Transverse colon (tissue), 4 donors: ENCODE results near the gene HOXC12. TPM values are rescaled to one million over a fixed set of nuclear protein-coding genes. Genes with fewer than 3 reads are reported as not detected.

Experiments
- DNase-seq: peaks from one replicate; pipeline ENCODE4 v3.0.0-alpha.2; 2019
- H3K27ac ChIP-seq, 4 donors: fragments of 200-600 bp; sonication (generic); 2 replicates each; pipeline ENCODE4 v1.5.1; 2016 to 2018; ENCODE audit warnings: inconsistent platforms in 4 of 4
- H3K27me3 ChIP-seq: fragments of 200-600 bp; sonication (generic); 2 replicates; pipeline ENCODE4 v1.5.1; 2017; ENCODE audit warnings: inconsistent platforms
- H3K36me3 ChIP-seq, 4 donors: fragments of 200-600 bp; sonication (generic); 2 replicates each; pipeline ENCODE4 v1.5.1; 2017 to 2019; ENCODE audit warnings: inconsistent platforms in 4 of 4
- H3K4me1 ChIP-seq, 4 donors: fragments of 200-600 bp; sonication (generic); 2 replicates each; pipeline ENCODE4 v1.5.1; 2017 to 2020; ENCODE audit warnings: inconsistent platforms in 4 of 4
- H3K4me3 ChIP-seq, 4 donors: fragments of 200-600 bp; sonication (generic); 1 replicate in 1 of 4; 2 replicates in 3 of 4; pipeline versions ENCODE4 v1.5.1 to v1.6.1; 2017 to 2019; ENCODE audit warnings: inconsistent platforms in 4 of 4
- H3K9me3 ChIP-seq, 2 donors: fragments of 200-600 bp; sonication (generic); 2 replicates each; pipeline ENCODE4 v1.5.1; 2017 to 2019; ENCODE audit warnings: inconsistent platforms in 2 of 2
- EP300 ChIP-seq: sonication (generic); formaldehyde crosslinking; IDR thresholded peaks from one replicate; pipeline ENCODE4 v1.6.1; 2017; ENCODE audit warnings: antibody characterized with exemption, low read depth
- POLR2A ChIP-seq: fragments of 450-650 bp; IDR thresholded peaks from one replicate; pipeline ENCODE4 v1.6.1; 2016; ENCODE audit warnings: antibody characterized with exemption, mild to moderate bottlenecking, moderate library complexity
- POLR2AphosphoS5 ChIP-seq, 3 donors: sonication (generic); formaldehyde crosslinking; IDR thresholded peaks; one replicate each; pipeline ENCODE4 v1.6.1; 2016; ENCODE audit warnings: antibody characterized with exemption in 3 of 3
- WGBS, 2 donors: methylation state at CpG; one replicate each; pipeline ENCODE4 v1.1.5; 2018; ENCODE audit warnings: low coverage in 1 of 2; 5-methylcytosine and 5-hydroxymethylcytosine counted together
- in situ Hi-C, 4 donors: fragments of 200-750 bp; cut with MboI; loops; one replicate each; pipeline versions ENCODE4 v1.15.0 to v1.15.1; 2017; ENCODE audit warnings: low sequenced_read_pairs in 3 of 4, low pct_ligation_motif_present in 1 of 4, low pct_unique_long_range_greater_than_20kb in 1 of 4
- intact Hi-C: fragments of 100-400 bp; cut with DNase I; formaldehyde crosslinking; loops from one replicate; pipeline ENCODE4 v1.15.1; 2023; ENCODE audit warnings: low total_unique reads
- total RNA-seq, 4 donors: library from RNA; depleted of rRNA; stranded (reverse); fragments of >200 nt; gene quantifications; one replicate each; pipeline ENCODE4 v1.1.0, GENCODE V29; 2016
- TF ChIP-seq, protein P1 (sequence below), 5 experiments: fragments of 200-600 bp in 3 of 5; fragments of 450-650 bp in 2 of 5; sonication (generic) in 3 of 5; IDR thresholded peaks; 1 replicate in 2 of 5; 2 replicates in 3 of 5; pipeline ENCODE4 v1.5.1; 2016 to 2017; ENCODE audit warnings: antibody characterized with exemption in 5 of 5, inconsistent platforms in 3 of 5, mild to moderate bottlenecking in 2 of 5, moderate library complexity in 1 of 5

HOXC12 gene
- total RNA-seq, 4 donors from 2014 or later = not detected

DNA sequence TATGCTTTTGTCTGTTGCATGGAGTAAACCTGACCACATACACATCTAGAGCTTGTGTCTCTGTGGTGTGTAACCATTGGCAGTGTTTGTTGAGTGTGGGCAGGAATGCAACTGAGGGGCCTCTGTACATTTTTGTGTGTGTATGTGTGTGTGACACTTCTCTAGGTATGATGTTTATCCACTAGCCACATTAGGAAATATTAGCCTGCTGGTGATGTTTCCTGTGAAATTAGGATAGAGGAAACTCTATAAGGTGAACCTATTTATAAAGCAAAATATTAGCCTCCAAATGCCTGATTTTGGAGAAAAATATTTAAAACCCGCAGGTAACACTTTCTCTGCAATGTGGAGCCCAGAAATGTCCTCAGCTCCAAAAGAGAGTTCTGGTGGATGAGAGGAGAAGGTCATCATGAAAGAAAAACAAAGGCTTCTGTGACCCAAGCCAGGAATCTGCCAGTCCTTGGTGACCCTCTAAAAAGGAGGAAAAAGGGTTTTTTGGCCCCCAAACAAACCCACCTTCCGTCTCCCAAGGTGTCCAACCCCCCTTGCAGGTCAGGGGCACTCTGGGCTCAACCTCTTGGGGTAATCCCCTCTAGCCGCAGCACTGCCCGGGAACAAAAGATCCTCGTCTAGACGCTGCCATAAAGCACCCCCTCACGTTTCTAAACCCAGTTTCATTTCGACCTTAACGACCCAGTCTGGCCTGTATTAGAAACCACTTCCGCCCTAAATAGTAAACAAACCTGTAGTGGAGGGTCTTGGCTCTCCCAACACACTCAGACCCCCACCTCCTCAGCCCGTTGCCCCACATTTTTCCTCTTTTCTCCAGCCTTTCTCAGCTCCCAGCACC, 23.1 kb downstream of the HOXC12 start:
- Histone ChIP-seq H3K9me3 (peaks cover 0 to 5% of the 10 kb centered on the region in 2 donors), H3K27ac (no peak overlapping the region), H3K4me1 (peaks cover 3 to 37% (median 21%) of the 10 kb centered on the region in 4 donors), H3K27me3 (peaks cover 100% of the 10 kb centered on the region), H3K36me3 (no peaks in the 10 kb centered on the region), H3K4me3 (no peak overlapping the region)
- intact Hi-C loops (loop anchor here (1.0 kb wide), 1 partner anchor 42 kb away; no protein-coding TSS in a partner anchor), in situ Hi-C loops (loop anchor here in 1 of 4 donors (25.0 kb wide), 1 partner anchor 191 kb away; no protein-coding TSS in a partner anchor)
- DNase-seq = no peak
- TF ChIP-seq POLR2A (no peak), POLR2AphosphoS5 (IDR thresholded peaks at IDR 0.05) (no peak), EP300 (no peak)
- 7% methylated on average over 11 of the region's 11 CpGs; no CpG with 5 or more reads in 1 of the 2 donors for WGBS, 2 donors

DNA sequence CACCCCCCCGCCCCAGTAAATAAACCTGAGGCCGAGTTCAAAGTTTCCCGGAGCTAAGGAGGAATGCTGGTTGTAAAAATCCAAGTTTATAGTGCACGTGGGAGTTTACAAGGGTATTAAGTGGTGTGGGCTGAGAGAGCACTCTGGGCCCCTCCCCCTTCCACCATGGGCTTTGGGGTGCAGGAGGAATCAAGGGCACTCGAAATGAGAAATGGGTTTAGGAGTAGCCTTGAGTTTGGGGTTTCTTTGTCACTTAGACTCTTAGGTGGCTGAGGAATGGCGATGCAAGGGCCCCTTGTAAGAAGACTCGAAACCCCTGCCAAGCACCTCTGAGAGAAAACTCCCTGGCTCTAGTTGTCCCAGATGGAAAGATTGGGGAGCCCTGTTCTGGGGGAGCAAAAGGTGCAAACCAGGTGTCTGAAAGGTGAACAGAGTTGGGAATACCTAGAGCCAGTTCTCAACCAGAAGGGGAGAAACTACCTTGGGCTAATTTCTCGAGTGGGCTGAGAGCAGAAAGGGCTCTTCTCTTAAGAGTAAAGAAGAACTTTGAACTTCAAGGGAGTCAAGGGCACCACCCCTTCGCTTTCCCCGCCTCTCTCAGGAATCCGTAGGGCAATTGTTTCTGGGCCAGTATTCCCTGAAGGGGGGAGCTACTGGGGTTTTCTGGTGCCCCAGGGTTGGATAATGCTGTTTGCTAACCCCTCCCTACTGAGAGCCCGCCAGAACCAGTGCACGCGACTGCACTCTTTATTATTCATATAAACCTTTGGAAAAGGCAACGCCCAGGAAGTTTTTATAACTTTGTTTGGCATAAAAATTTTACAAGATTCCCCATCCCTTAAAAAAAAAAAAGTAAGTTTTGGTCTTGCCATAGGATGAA, 24.0 kb downstream of the HOXC12 start:
- H3K4me1 ChIP-seq = peaks cover 0 to 32% (median 18%) of the 10 kb centered on the region in 4 donors
- H3K36me3 ChIP-seq = no peaks in the 10 kb centered on the region
- TF ChIP-seq EP300 = no peak
- TF ChIP-seq, protein P1, sequence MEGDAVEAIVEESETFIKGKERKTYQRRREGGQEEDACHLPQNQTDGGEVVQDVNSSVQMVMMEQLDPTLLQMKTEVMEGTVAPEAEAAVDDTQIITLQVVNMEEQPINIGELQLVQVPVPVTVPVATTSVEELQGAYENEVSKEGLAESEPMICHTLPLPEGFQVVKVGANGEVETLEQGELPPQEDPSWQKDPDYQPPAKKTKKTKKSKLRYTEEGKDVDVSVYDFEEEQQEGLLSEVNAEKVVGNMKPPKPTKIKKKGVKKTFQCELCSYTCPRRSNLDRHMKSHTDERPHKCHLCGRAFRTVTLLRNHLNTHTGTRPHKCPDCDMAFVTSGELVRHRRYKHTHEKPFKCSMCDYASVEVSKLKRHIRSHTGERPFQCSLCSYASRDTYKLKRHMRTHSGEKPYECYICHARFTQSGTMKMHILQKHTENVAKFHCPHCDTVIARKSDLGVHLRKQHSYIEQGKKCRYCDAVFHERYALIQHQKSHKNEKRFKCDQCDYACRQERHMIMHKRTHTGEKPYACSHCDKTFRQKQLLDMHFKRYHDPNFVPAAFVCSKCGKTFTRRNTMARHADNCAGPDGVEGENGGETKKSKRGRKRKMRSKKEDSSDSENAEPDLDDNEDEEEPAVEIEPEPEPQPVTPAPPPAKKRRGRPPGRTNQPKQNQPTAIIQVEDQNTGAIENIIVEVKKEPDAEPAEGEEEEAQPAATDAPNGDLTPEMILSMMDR (IDR thresholded peaks at IDR 0.05) = no peak
- TF ChIP-seq POLR2AphosphoS5 (IDR thresholded peaks at IDR 0.05) = no peak
- no peak for TF ChIP-seq POLR2A
- no peak overlapping the region for H3K4me3 ChIP-seq
- peaks cover 100% of the 10 kb centered on the region for H3K27me3 ChIP-seq
- in situ Hi-C loops (loop anchor here in 1 of 4 donors (25.0 kb wide), 1 partner anchor 191 kb away; no protein-coding TSS in a partner anchor), intact Hi-C loops (loop anchor here (1.0 kb wide), 1 partner anchor 42 kb away; no protein-coding TSS in a partner anchor)
- no peak overlapping the region for H3K27ac ChIP-seq
- peak; percentile 60 for DNase-seq
- 11 to 23% methylated on average over 3 to 15 of the region's 15 CpGs for WGBS, 2 donors
- H3K9me3 ChIP-seq = peaks cover 0 to 5% of the 10 kb centered on the region in 2 donors

DNA sequence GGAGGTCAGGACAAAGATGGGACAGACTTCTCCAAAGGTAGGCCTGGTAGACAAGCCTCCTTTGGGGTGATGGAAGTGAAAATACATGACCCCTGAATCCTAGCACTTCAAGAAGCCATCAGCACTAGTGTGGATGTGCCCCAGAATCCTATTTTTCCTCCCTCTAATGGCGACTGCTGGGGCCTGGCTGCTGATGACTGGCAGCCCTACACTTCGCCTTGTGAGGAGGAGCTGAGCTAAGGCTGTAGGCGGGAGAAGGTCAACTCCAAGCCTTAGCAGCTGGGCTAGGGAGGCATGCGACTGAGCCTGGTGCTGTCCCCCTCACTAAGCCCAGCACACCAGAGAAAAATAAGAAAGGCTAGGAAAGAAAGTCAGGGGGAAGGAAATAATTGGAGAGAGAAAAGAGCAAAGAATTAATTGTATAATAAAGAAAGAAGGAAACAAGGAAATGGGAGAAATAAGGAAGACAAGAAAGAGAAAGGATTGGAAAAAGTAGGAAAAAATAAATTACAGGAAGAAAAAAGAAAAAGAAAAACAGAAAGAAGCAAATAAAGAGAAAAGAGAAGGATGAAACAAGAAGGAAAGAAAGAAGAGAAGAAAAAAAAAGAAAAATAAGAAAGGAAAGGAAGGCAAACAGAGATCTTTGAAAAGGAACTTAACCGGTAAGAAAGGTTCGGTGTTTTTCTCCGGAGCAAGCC, 25.6 kb downstream of the HOXC12 start:
- TF ChIP-seq EP300 (no peak), POLR2AphosphoS5 (IDR thresholded peaks at IDR 0.05) (no peak), POLR2A (no peak)
- TF ChIP-seq, protein P1 (IDR thresholded peaks at IDR 0.05) = no peak
- in situ Hi-C loops = loop anchor here in 1 of 4 donors (25.0 kb wide), 1 partner anchor 193 kb away; no protein-coding TSS in a partner anchor
- Histone ChIP-seq H3K9me3 (peaks cover 0 to 5% of the 10 kb centered on the region in 2 donors), H3K27ac (no peak overlapping the region), H3K4me3 (no peak overlapping the region), H3K27me3 (peaks cover 100% of the 10 kb centered on the region), H3K36me3 (no peaks in the 10 kb centered on the region), H3K4me1 (peaks cover 0 to 24% (median 8%) of the 10 kb centered on the region in 4 donors)
- WGBS, 2 donors = 65% methylated on average over 7 of the region's 7 CpGs; no CpG with 5 or more reads in 1 of the 2 donors
- DNase-seq = no peak
- intact Hi-C loops = no loop called here

DNA sequence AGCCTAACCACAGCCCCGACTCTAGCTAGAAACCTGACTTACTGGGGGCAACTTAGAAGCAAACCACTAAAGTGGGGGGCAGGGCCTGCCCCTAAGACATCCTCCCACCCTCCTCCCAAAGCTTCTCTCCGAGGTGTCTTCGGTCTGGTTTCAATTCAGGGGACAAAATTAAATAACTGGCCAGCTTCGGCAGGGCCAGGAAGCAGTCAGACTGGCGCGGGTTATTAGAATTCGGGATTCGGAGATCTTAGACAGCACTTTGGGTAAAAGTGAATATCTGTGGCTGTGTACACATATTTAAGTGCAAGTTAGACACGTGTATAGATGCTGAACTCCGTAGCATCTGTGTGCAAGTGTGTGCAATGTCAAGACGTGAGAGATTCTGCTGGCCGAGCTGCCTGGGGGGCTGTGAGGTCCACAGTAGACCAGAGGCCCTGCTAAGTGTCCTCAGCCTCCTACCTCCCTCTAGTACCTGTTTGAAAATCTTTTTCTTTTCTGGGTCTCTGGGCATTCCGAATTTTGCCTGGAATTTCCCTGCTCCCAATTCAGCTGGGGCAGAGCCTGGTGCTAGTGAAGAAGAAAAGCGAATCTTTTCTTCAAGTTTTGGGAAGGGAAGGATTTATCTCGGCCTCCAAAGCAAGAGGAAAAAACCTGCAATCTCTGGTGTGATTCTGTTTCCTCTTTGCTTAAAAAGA, 26.2 kb downstream of the HOXC12 start:
- Histone ChIP-seq H3K27me3 (peaks cover 100% of the 10 kb centered on the region), H3K4me1 (peaks cover 6 to 26% (median 11%) of the 10 kb centered on the region in 4 donors), H3K27ac (no peak overlapping the region), H3K36me3 (no peaks in the 10 kb centered on the region), H3K9me3 (peaks cover 0 to 5% of the 10 kb centered on the region in 2 donors), H3K4me3 (no peak overlapping the region)
- intact Hi-C loops = no loop called here
- WGBS, 2 donors = 54 to 76% methylated on average over 2 to 15 of the region's 15 CpGs
- DNase-seq = no peak
- TF ChIP-seq POLR2A = no peak
- TF ChIP-seq, protein P1 (IDR thresholded peaks at IDR 0.05) = no peak
- no peak for TF ChIP-seq POLR2AphosphoS5 (IDR thresholded peaks at IDR 0.05)
- no peak for TF ChIP-seq EP300
- in situ Hi-C loops = loop anchor here in 1 of 4 donors (25.0 kb wide), 1 partner anchor 194 kb away; no protein-coding TSS in a partner anchor
